Omental fat pad (tissue), 4 donors: ENCODE measurements around the gene DOCK3. TPM values are rescaled to one million over a fixed set of nuclear protein-coding genes. Genes with fewer than 3 reads are reported as not detected.
"Not testable (repeated sequence)": the region's sequence is repeated elsewhere in the genome, so short reads cannot be mapped to it uniquely, and the experiment has no call there.

Experiments
- ATAC-seq: fragments of 150-250 bp; one replicate; pipeline ENCODE4 v1.9.1; 2016; ENCODE audit warnings: mild to moderate bottlenecking, moderate library complexity; ENCODE audit not compliant: low FRiP score
- DNase-seq: peaks from one replicate; pipeline ENCODE4 v3.0.0-alpha.2; 2019; ENCODE audit warnings: low spot score
- CTCF ChIP-seq, 3 donors: fragments of 450-650 bp; IDR thresholded peaks; one replicate each; pipeline ENCODE4 v1.5.1; 2016 to 2017; ENCODE audit warnings: antibody characterized with exemption in 3 of 3, mild to moderate bottlenecking in 3 of 3, moderate library complexity in 2 of 3
- total RNA-seq, 4 donors: library from RNA; depleted of rRNA; stranded (reverse); fragments of >200 nt; gene quantifications; one replicate each; pipeline ENCODE4 v1.1.0, GENCODE V29; 2016

The DOCK3 gene
- total RNA-seq, 4 donors from 2014 or later = 0.16 to 2.5 (median 1.4) TPM

GRCh38 chr3:50923955-50924354, 249.2 kb downstream of the DOCK3 start:
- ATAC-seq = no peak
- TF ChIP-seq CTCF (IDR thresholded peaks at IDR 0.05) = no peak

GRCh38 chr3:50924638-50925037, 249.9 kb downstream of the DOCK3 start:
- TF ChIP-seq CTCF (IDR thresholded peaks at IDR 0.05) = no peak
- no peak for ATAC-seq
- no peak for DNase-seq

More at GRCh38 chr3:50923955-50924354, 249.2 kb downstream of the DOCK3 start:
- DNase-seq = no peak

- TF ChIP-seq CTCF (IDR thresholded peaks at IDR 0.05) = no peak
- ATAC-seq (no peak), DNase-seq (no peak)
These were observed 252.1 kb downstream of the DOCK3 start for GRCh38 chr3:50926868-50927267.

GRCh38 chr3:50930371-50931208, 255.9 kb downstream of the DOCK3 start:
- no peak for ATAC-seq
- no peak for DNase-seq
- TF ChIP-seq CTCF (IDR thresholded peaks at IDR 0.05) = no peak

- not testable (repeated sequence) for DNase-seq, ATAC-seq
These were observed 258.2 kb downstream of the DOCK3 start for GRCh38 chr3:50932918-50933317.

- ATAC-seq = no peak
- TF ChIP-seq CTCF (IDR thresholded peaks at IDR 0.05) = no peak
- DNase-seq = no peak
These were observed 261.7 kb downstream of the DOCK3 start for GRCh38 chr3:50936389-50936788.

- ATAC-seq = no peak
- no peak for DNase-seq
- no peak for TF ChIP-seq CTCF (IDR thresholded peaks at IDR 0.05)
These were observed 272.7 kb downstream of the DOCK3 start for GRCh38 chr3:50947419-50947818.
